ENCODE measurements around the gene C1R. TPM values are rescaled to one million over a fixed set of nuclear protein-coding genes. Genes with fewer than 3 reads are reported as not detected.

Gene C1R
- total RNA-seq, 2 experiments from 2014 or later, result 0.84 to 1.2 TPM

DNA sequence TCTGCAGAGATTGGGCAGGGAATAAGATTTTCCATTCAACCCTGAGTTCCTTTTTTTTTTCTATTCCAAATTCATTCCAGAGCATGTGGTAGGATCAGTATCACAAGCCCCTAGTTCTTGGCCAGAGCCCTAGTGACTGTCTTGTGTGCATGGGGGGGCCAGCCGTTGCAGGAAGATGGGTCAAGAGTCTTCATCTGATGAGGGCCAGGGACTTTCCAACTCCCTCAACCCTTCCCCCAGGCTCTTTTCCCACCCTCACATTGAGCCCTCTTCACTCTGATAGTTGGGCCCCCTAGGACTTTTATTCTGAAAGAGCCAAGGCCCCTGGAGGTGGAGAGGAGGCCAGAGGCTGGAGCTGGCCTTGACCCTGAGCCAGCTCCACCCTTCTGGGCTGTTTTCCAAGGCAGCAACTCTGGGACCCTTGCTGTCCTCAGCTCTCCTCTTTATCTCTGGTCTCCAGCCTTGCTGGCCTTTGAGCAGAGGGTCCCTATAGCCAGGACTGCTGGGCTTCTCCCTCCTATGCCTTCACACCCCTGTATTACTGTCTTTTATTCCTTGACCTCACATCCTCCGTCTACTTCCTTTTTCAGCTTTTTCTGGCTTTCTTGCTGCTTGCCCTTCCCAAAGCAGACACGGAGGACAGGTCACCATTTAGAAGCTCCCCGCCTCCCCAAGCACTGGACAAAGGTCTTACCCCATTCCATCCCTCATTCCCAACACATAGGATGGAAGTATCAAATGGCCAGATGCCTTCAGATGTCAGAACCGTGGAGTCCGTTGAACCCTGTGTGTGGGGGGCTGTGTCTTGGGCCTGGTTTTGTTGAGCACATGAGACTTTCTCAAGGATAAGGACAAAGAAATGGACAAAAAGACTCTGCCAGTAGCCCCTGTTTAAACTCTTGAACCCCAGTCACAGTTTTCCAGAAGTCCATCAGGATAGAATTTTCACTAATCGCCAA lies 30.8 kb upstream of the C1R start:
- POLR2A ChIA-PET, result no interaction called here

DNA sequence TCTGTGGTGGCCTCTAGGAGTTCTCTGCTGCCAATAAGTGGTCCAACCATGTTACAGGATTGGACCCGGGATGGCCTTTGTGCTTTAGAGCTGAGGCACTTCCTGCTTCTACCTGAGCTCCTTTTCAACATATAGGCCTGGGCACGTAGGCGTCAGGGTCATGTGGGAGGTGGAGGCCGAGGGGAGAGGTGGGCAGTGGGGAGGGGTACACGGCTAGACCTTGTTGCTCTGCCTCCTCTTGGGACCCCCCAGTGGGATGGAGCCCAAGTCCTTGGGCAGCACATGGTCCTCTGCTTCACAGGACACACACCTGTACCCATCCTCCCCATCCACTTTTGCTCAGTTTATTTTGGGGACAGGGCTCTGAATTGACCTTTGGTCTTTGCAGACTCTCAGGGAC lies 29.1 kb upstream of the C1R start:
- ChIA-PET POLR2A (interaction anchor here (0.7 kb wide), 1 partner anchor 254 kb away, joined by 3 read pairs; the partner anchor contains the start of gene TPI1), CTCF (no interaction called here)

More for the DNA sequence above, 30.8 kb upstream of the C1R start:
- CTCF ChIA-PET, result no interaction called here

DNA sequence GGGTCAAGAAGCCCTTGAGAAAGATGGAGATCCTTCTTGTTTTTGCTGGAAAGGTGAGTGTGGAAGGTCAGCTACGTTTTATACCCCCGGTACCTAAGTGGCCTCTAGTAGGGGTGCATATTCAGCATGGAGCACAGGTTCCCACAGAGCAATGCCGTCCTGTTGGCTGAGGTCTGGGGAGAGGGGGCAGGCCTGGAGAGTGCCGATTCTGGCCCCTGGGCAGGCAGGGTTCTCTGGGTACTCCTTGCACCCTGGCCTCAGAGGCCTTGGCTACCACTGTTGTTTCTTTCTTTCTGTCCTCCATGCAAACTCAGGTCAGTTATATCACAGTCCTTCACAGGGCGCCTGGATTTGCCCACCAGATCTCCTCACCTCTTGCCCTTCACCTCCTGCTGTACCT lies 27.9 kb upstream of the C1R start:
- CTCF ChIA-PET, result no interaction called here
- POLR2A ChIA-PET, result no interaction called here

DNA sequence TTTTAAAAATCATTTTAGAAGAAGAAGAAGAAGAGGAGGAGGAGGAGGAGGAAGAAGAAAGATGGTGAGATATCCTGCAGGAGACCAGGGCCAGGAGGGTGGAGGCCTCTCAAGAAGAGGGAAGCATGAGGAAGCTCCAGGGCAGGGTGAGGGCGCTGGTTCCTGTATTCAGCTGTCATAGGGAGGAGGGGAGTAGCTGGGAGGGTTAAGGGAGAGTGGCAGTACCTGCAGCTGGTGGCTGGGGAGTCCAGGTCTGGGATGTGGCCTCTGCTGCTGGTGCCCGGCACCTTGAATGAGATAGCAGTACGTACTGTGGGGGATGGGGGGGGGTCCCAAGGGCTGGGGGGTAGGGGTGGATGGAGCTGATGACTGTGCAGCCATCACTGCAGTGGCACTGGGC lies 26.6 kb upstream of the C1R start:
- CTCF ChIA-PET, result no interaction called here
- POLR2A ChIA-PET, result no interaction called here

DNA sequence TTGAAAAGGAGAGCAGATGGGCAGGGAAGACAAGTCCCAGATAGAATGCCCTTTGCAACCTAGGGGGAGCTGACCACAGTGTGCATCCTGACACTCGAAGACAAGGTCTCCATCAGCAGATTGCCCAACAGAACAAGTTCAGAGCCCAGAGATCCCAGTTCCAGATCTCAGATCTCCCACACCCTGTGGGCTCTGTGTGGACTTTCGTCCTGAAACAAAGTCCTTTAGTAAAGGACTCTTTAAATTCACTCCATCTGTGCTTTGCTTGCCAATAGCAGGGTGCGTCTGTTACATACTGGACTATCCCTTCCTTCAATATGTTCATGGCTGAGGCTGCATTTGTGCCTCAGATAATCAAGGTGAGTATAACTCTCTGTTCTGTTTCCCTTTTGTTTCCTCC lies 25.4 kb upstream of the C1R start:
- POLR2A ChIA-PET, result no interaction called here

DNA sequence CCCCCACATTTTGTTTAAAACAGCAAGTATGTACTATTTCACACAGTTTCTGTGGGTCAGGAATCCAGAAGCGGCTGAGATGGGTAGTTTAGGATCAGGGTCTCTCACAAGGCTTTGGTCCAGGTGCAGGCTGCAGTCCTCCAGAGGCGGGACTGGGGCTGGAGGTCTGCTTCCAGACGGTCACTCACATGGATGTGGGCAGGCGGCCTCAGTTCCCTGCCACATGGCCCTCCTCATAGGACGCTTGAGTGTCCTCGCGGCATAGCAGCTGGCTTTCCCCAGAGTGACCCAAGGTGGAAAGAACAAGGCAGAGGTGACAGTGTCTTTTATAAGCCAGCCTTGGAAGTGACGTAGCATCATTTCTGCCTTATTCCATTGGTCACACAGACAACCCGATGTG lies 24.7 kb upstream of the C1R start:
- CTCF ChIA-PET, result interaction anchor here (1.1 kb wide), 1 partner anchor 28 kb away, joined by 3 read pairs; no protein-coding TSS in a partner anchor
- POLR2A ChIA-PET, result no interaction called here

More for the DNA sequence above, 25.4 kb upstream of the C1R start:
- CTCF ChIA-PET, result interaction anchor here (1.1 kb wide), 1 partner anchor 27 kb away, joined by 3 read pairs; no protein-coding TSS in a partner anchor

DNA sequence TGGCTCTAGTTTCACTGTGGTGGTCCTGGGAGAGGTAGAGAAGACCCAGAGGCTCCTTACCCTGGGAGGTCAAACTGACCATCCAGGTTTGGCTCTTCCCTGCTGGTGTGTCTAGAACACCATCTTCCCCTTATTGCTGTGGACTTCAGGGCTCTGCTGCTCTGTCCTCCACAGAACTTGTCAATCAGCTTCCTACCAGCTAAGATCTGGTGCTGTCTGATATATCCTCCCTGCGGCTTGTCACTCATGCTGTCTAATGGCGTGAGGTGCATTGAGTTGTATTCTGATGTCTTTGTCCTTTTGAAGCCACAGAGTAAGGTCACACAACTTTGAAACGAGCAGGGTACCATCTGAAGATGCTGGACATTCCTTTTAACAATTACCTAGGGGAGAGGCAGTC lies 24.0 kb upstream of the C1R start:
- ChIA-PET POLR2A (no interaction called here), CTCF (no interaction called here)

DNA sequence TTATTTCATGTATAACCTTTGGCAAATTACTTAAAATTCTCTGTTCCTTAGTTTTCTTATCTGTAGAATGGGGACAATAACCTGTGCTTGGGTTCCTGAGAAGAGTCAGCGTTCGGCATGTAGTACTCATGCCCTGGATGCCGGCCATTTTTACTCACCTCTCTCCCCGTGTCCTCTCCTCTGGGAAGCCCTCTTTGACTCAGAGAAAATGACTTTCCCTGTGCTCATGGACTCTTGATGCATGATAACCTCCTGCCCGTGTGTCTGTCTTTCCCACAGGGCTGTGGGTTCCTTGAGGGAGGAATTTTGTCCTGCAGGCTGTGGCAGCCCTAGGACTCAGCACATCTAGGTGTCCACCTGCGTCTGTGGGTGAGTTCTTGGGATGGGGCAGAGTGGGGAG lies 22.6 kb upstream of the C1R start:
- CTCF ChIA-PET, result no interaction called here
- POLR2A ChIA-PET, result no interaction called here

DNA sequence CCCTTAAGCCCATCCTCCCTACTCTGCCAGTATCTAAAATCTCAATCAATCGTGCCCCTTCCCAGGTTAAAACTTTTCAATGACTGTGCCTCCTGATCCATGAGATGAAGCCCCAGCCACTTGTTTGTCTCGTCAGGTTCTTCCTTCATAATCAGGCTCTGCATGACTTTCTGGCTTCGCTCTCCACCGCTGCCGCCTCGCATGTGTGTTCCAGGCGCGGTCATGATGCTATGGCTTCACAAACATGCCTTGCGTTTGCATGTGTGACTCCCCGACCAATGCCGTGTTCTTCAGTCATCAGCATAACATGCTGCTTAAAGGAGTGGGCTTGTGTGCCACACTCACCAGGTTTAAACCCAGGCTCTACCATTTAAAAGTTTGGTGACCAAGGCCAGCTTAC lies 21.8 kb upstream of the C1R start:
- ChIA-PET POLR2A (interaction anchor here (0.6 kb wide), 1 partner anchor 279 kb away, joined by 5 read pairs; no protein-coding TSS in a partner anchor), CTCF (interaction anchor here (0.6 to 2.2 kb wide), 10 partner anchors 11 to 434 kb away, joined by 3 to 11 read pairs (median 4); partner anchors contain the start of genes C12orf57, CLSTN3, EMG1 and PHB2)

DNA sequence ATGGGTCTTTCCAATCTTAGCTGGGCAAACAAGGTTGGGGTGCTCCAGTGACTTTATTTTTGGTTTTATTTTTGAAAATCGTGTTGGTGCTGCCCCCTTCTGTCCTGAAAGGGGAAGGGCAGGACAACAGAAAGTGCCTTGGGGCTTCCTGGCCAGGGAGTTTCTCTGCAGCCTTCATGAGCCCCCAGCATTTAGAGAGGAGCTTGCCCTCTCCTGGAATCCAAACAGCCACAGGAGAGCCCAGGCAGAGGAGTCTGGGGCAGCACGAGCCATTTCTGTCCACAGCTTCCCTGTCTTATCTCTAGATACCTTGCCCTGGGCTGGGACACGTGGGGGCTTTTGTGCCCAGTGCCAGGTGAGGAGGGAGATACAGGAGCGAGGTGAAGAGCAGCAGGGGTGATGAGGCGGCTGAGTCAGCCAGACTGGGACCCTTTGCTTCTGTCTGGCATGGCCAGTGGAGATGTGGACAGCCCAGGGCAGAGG lies 21.2 kb upstream of the C1R start:
- ChIA-PET POLR2A (no interaction called here), CTCF (interaction anchor here (0.6 to 2.2 kb wide), 13 partner anchors 11 to 433 kb away, joined by 3 to 11 read pairs (median 4); partner anchors contain the start of genes C12orf57, CLSTN3, EMG1 and LPCAT3)

DNA sequence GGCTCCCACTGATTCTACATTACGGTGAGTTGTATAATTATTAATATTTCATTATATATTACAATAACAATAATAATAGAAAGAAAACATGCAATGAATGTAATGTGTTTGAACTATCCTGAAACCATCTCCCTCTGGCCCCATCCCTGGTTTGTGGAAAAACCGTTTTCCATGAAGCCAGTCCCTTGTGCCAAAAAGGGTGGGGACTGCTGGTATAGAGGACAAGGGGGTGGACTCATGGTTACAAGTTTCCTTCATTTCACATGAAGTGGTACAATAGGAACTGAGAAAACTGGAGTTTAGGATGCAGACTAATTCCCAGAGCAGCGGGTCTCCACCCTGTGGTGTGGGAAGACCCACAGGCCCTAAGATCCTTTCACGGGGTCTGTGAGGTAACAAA lies 19.8 kb upstream of the C1R start:
- ChIA-PET POLR2A (no interaction called here), CTCF (interaction anchor here (0.7 to 2.2 kb wide), 5 partner anchors 19 to 187 kb away, joined by 3 to 11 read pairs (median 3); partner anchors contain the start of gene CLSTN3)

DNA sequence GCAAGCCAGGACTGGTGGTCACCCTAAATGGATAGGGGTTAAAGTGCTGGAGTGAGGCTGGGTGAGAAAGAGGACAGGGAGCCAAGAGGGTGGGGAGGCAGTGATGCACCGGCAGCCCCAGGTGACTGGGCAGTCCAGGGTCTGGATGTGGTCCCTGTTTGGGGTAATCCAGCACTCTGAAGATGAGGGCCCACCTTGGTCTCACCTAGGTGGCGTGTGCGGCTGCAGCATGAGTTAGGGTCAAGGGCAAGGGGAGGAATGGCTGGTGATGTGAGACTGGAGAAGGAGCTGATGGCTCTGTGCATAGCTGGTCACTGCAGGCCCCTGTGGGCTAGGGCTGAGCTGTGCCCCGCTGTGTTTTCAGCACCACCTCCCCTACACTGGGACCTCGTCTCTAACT lies 18.4 kb upstream of the C1R start:
- ChIA-PET POLR2A (interaction anchor here (0.9 kb wide), 1 partner anchor 133 kb away, joined by 3 read pairs; no protein-coding TSS in a partner anchor), CTCF (interaction anchor here (1.1 to 1.6 kb wide), 4 partner anchors 17 to 166 kb away, joined by 3 to 4 read pairs (median 3); no protein-coding TSS in a partner anchor)

DNA sequence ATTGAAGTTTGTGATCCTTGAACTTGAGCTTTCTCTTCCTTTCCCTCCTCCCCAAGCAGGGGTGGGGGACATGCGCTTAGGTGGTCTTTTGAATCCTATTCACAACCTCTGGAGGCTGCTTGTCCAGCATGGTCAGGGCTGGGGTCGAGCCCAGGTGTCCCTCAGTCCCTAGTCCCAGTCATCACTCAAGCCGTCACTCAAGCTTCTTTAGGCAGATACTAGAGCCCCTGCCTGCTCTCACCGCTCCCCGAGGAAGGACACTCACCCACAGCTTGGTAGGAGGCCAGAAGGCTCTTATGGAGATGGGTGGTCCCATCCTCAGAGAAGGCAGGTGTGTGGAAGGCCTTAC lies 17.3 kb upstream of the C1R start:
- ChIA-PET CTCF (interaction anchor here (0.5 to 2.4 kb wide), 11 partner anchors 16 to 180 kb away, joined by 3 to 10 read pairs (median 3); no protein-coding TSS in a partner anchor), POLR2A (no interaction called here)

DNA sequence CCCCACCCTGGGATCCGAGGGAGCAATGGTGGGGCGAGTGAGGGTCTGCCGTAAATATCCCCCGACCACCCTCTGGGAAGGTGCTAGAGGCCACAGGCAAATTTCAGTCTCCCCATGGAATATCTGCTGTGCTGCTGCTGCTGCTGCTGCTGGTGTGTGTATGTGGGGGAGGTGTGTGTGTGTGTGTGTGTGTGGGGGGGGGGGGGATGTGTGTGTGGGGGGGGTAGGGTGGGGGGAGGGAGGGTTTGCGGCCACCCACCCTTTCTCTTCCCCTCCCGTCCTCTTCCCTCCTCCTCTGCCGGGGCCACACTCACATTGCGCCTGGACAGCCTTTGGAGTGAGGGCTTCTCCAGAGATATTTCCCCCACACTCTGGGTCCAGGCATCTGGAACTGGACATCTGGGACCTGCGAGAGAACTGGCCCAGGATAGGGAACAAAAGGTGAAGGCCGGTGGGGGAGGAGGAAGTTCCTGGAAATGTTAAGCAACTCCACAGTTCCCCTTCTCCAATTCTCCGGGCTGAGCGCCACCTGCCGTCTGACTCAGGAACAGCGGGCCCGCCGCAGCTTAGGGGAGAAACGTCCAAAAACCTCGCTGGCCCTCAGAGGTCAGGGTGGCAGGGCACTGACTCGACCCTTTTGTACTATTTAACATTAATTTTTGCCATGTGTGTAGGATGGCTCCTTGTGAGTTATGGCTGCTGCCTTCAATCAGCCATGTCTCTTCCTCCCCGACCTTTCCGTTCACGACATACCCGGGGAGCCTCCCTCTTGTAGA lies 16.7 kb upstream of the C1R start, which contains the start of gene C1RL:
C1RL (minus strand) TSS at position 419 of the 776 bp plus-strand sequence; CDS start at position 385, 34 bp downstream.
- POLR2A ChIA-PET, result interaction anchor here (1.0 to 2.4 kb wide), 4 partner anchors 15 to 164 kb away, joined by 3 to 14 read pairs (median 6); partner anchors contain the start of genes C12orf57, LPCAT3 and RNU7-1
- CTCF ChIA-PET, result interaction anchor here (0.5 to 2.4 kb wide), 18 partner anchors 13 to 753 kb away, joined by 3 to 10 read pairs (median 4); no protein-coding TSS in a partner anchor

DNA sequence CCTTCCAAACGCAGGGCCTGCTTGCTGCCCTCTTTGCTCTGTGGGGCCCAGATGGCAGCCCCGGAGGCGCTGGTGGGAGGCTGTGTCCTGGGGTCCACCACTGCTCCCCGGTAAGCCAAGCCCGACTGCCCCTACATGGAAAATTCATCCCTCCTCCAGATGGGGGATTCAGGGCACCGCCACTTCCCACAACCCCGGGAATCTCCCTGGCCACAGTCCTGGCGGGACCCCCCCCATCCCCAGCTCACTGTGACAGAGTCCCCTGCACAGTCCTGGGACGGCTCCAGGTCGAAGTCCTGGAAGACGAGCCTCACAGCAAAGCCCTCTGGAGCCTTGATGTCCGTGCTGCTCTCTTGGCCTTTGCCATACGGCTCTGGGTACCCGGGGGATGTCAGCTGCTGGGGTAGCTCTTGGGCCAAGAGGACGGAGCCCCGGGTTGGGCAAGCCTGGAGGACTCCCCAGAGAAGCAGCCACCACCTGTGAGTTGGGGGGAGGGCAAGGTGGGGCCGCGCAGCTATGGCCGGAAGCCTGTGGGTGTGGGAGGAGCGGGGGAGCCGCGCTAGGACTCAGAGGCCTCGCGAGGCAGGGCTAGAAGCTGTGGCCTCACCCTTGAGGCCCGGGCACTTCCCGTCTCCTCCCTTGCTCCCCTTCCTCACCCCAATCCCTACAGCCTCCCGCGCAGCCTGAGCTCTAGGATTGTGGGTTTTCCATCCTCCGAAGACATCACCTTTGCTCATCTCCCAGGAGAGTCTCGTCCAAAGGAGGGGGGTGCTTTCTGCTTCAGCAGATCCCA lies 16.0 kb upstream of the C1R start:
- ChIA-PET POLR2A (interaction anchor here (0.5 to 2.4 kb wide), 5 partner anchors 14 to 180 kb away, joined by 3 to 14 read pairs (median 4); partner anchors contain the start of genes C12orf57, LPCAT3 and RNU7-1), CTCF (interaction anchor here (0.8 to 2.4 kb wide), 13 partner anchors 12 to 754 kb away, joined by 3 to 10 read pairs (median 4); partner anchors contain the start of genes PTPN6 and SPSB2)

DNA sequence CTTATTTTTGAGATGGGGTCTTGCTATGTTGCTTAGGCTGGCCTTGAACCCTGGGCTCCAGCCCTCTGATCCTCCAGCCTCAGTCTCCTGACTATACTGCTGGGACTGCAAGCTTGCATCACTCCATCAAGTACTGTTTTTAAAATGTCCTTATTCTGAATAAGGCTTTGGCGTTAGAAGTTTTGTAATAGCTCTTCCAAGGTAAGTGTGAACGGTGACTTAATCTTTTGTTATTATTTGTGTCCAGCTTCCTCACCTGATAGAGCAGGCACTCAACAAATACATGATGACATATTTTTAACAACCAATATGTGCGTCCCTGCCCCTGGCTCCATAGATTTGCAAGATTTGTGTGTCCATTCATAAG lies 15.4 kb upstream of the C1R start:
- CTCF ChIA-PET, result interaction anchor here (0.9 to 2.1 kb wide), 9 partner anchors 12 to 236 kb away, joined by 3 to 10 read pairs (median 3); partner anchors contain the start of genes PTPN6 and SPSB2
- POLR2A ChIA-PET, result interaction anchor here (0.5 to 2.4 kb wide), 4 partner anchors 14 to 179 kb away, joined by 4 to 14 read pairs (median 6); partner anchors contain the start of genes C12orf57, LPCAT3 and RNU7-1

DNA sequence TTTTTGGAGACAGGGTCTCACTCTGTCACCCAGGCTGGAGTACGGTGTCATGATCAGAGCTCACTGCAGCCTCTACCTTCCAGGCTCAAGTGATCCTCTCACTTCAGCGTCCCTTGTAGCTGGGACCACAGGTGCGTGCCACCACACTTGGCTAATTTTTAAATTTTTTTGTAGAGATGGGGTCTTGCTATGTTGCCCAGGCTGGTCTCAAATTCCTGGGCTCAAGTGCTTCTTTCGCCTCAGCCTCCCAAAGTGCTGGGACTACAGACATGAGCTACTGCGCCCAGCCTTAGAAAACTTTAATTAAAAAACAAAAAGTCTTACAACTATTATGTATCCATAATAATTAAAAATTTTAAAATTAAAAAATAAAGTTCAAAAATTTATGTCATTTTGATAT lies 14.9 kb upstream of the C1R start:
- ChIA-PET CTCF (interaction anchor here (0.6 to 2.1 kb wide), 8 partner anchors 11 to 236 kb away, joined by 3 to 10 read pairs (median 4); partner anchors contain the start of gene PTPN6), POLR2A (interaction anchor here (0.6 to 2.4 kb wide), 3 partner anchors 16 to 163 kb away, joined by 3 to 14 read pairs (median 4); partner anchors contain the start of genes C12orf57, LPCAT3 and RNU7-1)

DNA sequence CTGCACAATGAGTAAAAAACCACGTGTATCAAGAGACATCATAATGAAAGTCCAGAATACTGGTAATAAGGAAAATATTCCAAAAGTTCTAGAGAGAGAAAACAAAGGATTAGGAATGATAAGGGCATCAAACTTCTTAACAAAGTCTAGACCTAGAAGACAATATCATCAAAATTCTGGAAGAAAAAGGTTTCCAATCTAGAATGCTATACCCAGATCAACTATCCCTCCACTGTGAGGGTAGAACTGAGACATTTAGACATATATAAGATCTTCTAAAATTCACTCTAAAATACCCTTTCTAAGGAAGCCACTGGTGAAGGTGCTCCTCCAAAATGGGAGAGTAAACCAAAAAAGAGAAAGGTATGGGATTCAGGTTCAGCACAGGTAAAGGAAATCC lies 13.8 kb upstream of the C1R start:
- ChIA-PET POLR2A (no interaction called here), CTCF (no interaction called here)
